Lung (tissue), 12 donors: Measurements from ENCODE around the gene FMNL3. TPM values are rescaled to one million over a fixed set of nuclear protein-coding genes. Genes with fewer than 3 reads are reported as not detected.

Experiments used
- ATAC-seq: fragments of 200-7000 bp; cut with Tn5 transposase; one replicate; pipeline ENCODE4 v1.9.1; 2020; ENCODE audit warnings: moderate number of reproducible peaks; ENCODE audit not compliant: insufficient read depth, low FRiP score
- DNase-seq, 3 donors: peaks; one replicate each; pipeline ENCODE4 v3.0.0-alpha.2; 2013 to 2017
- H3K27ac ChIP-seq, 2 donors: one replicate each; pipeline ENCODE4 v1.5.1; 2013; ENCODE audit warnings: mild to moderate bottlenecking in 2 of 2, moderate library complexity in 2 of 2, control low read depth in 1 of 2, inconsistent platforms in 1 of 2, low read depth in 1 of 2, low read length in 1 of 2
- H3K27me3 ChIP-seq, 3 donors: one replicate each; pipeline ENCODE4 v1.5.1; 2013; ENCODE audit warnings: low read length in 2 of 3; ENCODE audit not compliant: control insufficient read depth in 3 of 3, insufficient read depth in 3 of 3
- H3K36me3 ChIP-seq, 4 donors: one replicate each; pipeline ENCODE4 v1.5.1; 2013; ENCODE audit warnings: low read length in 4 of 4, mild to moderate bottlenecking in 1 of 4, moderate library complexity in 1 of 4; ENCODE audit not compliant: control insufficient read depth in 4 of 4, insufficient read depth in 4 of 4
- H3K4me1 ChIP-seq, 5 donors: one replicate each; pipeline ENCODE4 v1.5.1; 2013; ENCODE audit warnings: low read length in 5 of 5, mild to moderate bottlenecking in 2 of 5, moderate library complexity in 1 of 5; ENCODE audit not compliant: control insufficient read depth in 5 of 5, insufficient read depth in 5 of 5
- H3K4me3 ChIP-seq: one replicate; pipeline ENCODE4 v1.5.1; 2013; ENCODE audit warnings: mild to moderate bottlenecking, control low read depth, moderate library complexity
- H3K9ac ChIP-seq, 2 donors: one replicate each; pipeline ENCODE4 v1.5.1; 2013; ENCODE audit warnings: low read length in 2 of 2, control low read depth in 1 of 2; ENCODE audit not compliant: insufficient read depth in 1 of 2
- H3K9me3 ChIP-seq, 4 donors: one replicate each; pipeline ENCODE4 v1.5.1; 2013; ENCODE audit warnings: low read length in 3 of 4, mild to moderate bottlenecking in 1 of 4, moderate library complexity in 1 of 4; ENCODE audit not compliant: control insufficient read depth in 4 of 4, insufficient read depth in 3 of 4
- CTCF ChIP-seq: IDR thresholded peaks from 2 replicates; pipeline ENCODE4 v1.5.1; 2012; ENCODE audit warnings: mild to moderate bottlenecking; ENCODE audit errors: control extremely low read depth, extremely low read depth
- WGBS, 2 donors: extraction: QIAGEN DNeasy Blood & Tissue Kit; methylation state at CpG; one replicate each; pipeline ENCODE4 v1.1.7; 2013; 5-methylcytosine and 5-hydroxymethylcytosine counted together
- polyA plus RNA-seq, 2 donors: library from polyadenylated mRNA; stranded (reverse); fragments of 200-250 nt; gene quantifications; one replicate each; pipeline ENCODE4 v1.2.1, GENCODE V29; 2013
- total RNA-seq, 2 donors: library from RNA; depleted of rRNA in 1 of 2; stranded (reverse); fragments of >200 nt in 1 of 2; gene quantifications; one replicate each; pipeline ENCODE4 v1.2.1, GENCODE V29; 2014 to 2021
- donor health status: control.
- donor health status: control.
- donor health status: Bipolar disorder and iron deficiency.
- donor health status: healthy.
- donor health status: DM: yes; HTN: yes; CAD: no.

Gene FMNL3
- total and polyA plus RNA-seq, 4 donors: 11.5 to 51.2 (median 22.4) TPM

GRCh38 chr12:49675137-49675536, 32.1 kb downstream of the FMNL3 start:
- WGBS, 2 donors: 82 to 93% methylated on average over 7 of the region's 7 CpGs
- H3K27me3 ChIP-seq: no peaks in the 10 kb centered on the region

GRCh38 chr12:49674318-49674981, 32.8 kb downstream of the FMNL3 start:
- Histone ChIP-seq H3K4me1 (peaks cover 33 to 56% (median 41%) of the 10 kb centered on the region in 5 donors), H3K36me3 (no peaks in the 10 kb centered on the region), H3K27ac (peak overlapping the region; percentile 66 to 87), H3K9me3 (no peaks in the 10 kb centered on the region), H3K9ac (peak overlapping the region; percentile 26 to 78), H3K27me3 (no peaks in the 10 kb centered on the region), H3K4me3 (no peak overlapping the region)
- 51 to 58% methylated on average over 4 of the region's 4 CpGs for WGBS, 2 donors
- DNase-seq (peak in 2 of 3 donors; percentile 42 to 59), ATAC-seq (no peak)
- no peak for TF ChIP-seq CTCF

More at GRCh38 chr12:49675137-49675536, 32.1 kb downstream of the FMNL3 start:
- Histone ChIP-seq H3K9ac (no peak overlapping the region), H3K4me1 (peaks cover 31 to 57% (median 41%) of the 10 kb centered on the region in 5 donors), H3K36me3 (no peaks in the 10 kb centered on the region), H3K4me3 (no peak overlapping the region), H3K9me3 (no peaks in the 10 kb centered on the region), H3K27ac (peak overlapping the region; percentile 1 to 66)
- ATAC-seq (no peak), DNase-seq (no peak)
- TF ChIP-seq CTCF: no peak

GRCh38 chr12:49673446-49674317, 33.5 kb downstream of the FMNL3 start:
- H3K9ac ChIP-seq: peak overlapping the region; percentile 53 to 78
- no peaks in the 10 kb centered on the region for H3K9me3 ChIP-seq
- no peak overlapping the region for H3K4me3 ChIP-seq
- no peak for TF ChIP-seq CTCF
- H3K4me1 ChIP-seq: peaks cover 33 to 56% (median 41%) of the 10 kb centered on the region in 5 donors
- ATAC-seq: peak; percentile 87
- DNase-seq: peak; percentile 98 to 99 (median 99)
- peak overlapping the region; percentile 79 to 87 for H3K27ac ChIP-seq
- WGBS, 2 donors: 23 to 60% methylated on average over 13 of the region's 13 CpGs
- H3K27me3 ChIP-seq: no peaks in the 10 kb centered on the region
- H3K36me3 ChIP-seq: no peaks in the 10 kb centered on the region
